Measurements from ENCODE around the gene CDK8. TPM values are rescaled to one million over a fixed set of nuclear protein-coding genes. Genes with fewer than 3 reads are reported as not detected.

The CDK8 gene
- total RNA-seq, 1 experiment from 2014 or later, result 35.1 TPM

- H3K4me1 ChIP-seq, result no peaks in the 10 kb centered on the region
- no peak for TF ChIP-seq CTCF (IDR thresholded peaks at IDR 0.05; ENCODE audit: insufficient read depth in 1 of 2, low read depth in 1 of 2, low read length in 1 of 2, severe bottlenecking in 1 of 2, unreplicated experiment in 1 of 2)
- H3K36me3 Mint-ChIP-seq (ENCODE audit: insufficient read depth, unreplicated experiment), result no peaks in the 10 kb centered on the region
- H3K4me3 ChIP-seq (ENCODE audit: low read depth, low read length), result no peak overlapping the region
- no peak for DNase-seq
- intact Hi-C loops (cut with micrococcal nuclease; ENCODE audit: unreplicated experiment), result loop anchor here (5.0 kb wide), 1 partner anchor 71 kb away; no protein-coding TSS in a partner anchor
- H3K9me3 ChIP-seq, result no peaks in the 10 kb centered on the region
- ChIA-PET POLR2A (no interaction called here), CTCF (no interaction called here)
- no TSS peak for BruUV-seq (replicated peaks)
- H3K4me1 Mint-ChIP-seq (ENCODE audit: low read depth, unreplicated experiment), result no peaks in the 10 kb centered on the region
- H3K4me3 Mint-ChIP-seq (ENCODE audit: unreplicated experiment), result no peak overlapping the region
- H3K27me3 Mint-ChIP-seq (ENCODE audit: insufficient read depth, unreplicated experiment), result peaks cover 5% of the 10 kb centered on the region
- H3K9me3 Mint-ChIP-seq (ENCODE audit: unreplicated experiment), result no peaks in the 10 kb centered on the region
- H3K27me3 ChIP-seq (replicated peaks; ENCODE audit: control insufficient read depth, insufficient read depth, low read length), result no peaks in the 10 kb centered on the region
- H3K27ac Mint-ChIP-seq (ENCODE audit: unreplicated experiment), result no peak overlapping the region
- no peaks in the 10 kb centered on the region for H3K36me3 ChIP-seq (ENCODE audit: control insufficient read depth, insufficient read depth, low read length)
These were observed 194.1 kb downstream of the CDK8 start for GRCh38 chr13:26448032-26448431.

- ChIA-PET POLR2A (no interaction called here), CTCF (interaction anchor here (0.9 kb wide), 1 partner anchor 72 kb away, joined by 4 read pairs; no protein-coding TSS in a partner anchor)
- no peak for TF ChIP-seq CTCF (IDR thresholded peaks at IDR 0.05; ENCODE audit: insufficient read depth in 1 of 2, low read depth in 1 of 2, low read length in 1 of 2, severe bottlenecking in 1 of 2, unreplicated experiment in 1 of 2)
- intact Hi-C loops (cut with micrococcal nuclease; ENCODE audit: unreplicated experiment), result loop anchor here (5.0 kb wide), 1 partner anchor 72 kb away; no protein-coding TSS in a partner anchor
- Mint-ChIP-seq H3K36me3 (ENCODE audit: insufficient read depth, unreplicated experiment) (no peaks in the 10 kb centered on the region), H3K9me3 (ENCODE audit: unreplicated experiment) (no peaks in the 10 kb centered on the region), H3K27ac (ENCODE audit: unreplicated experiment) (no peak overlapping the region), H3K4me1 (ENCODE audit: low read depth, unreplicated experiment) (no peaks in the 10 kb centered on the region), H3K4me3 (ENCODE audit: unreplicated experiment) (no peak overlapping the region), H3K27me3 (ENCODE audit: insufficient read depth, unreplicated experiment) (peaks cover 5% of the 10 kb centered on the region)
- Histone ChIP-seq H3K36me3 (ENCODE audit: control insufficient read depth, insufficient read depth, low read length) (no peaks in the 10 kb centered on the region), H3K4me3 (ENCODE audit: low read depth, low read length) (no peak overlapping the region), H3K4me1 (no peaks in the 10 kb centered on the region), H3K9me3 (no peaks in the 10 kb centered on the region), H3K27me3 (replicated peaks; ENCODE audit: control insufficient read depth, insufficient read depth, low read length) (no peaks in the 10 kb centered on the region)
- peak; percentile 20 to 55 for DNase-seq
- BruUV-seq (replicated peaks), result no TSS peak
These were observed 195.3 kb downstream of the CDK8 start for GRCh38 chr13:26449063-26449848.

Other genes starting within 250 kb of the CDK8 start
- gene SHISA2, start 202.1 kb upstream of the CDK8 start, total RNA-seq (2022), result not detected in 2 replicates
- gene RNF6, start 31.8 kb upstream of the CDK8 start, total RNA-seq (2022), result 39.1 and 41.4 TPM in 2 replicates